ENCODE data around the gene SIM2.

Gene SIM2

GRCh38 chr21:36741506-36741905 lies 42.6 kb downstream of the SIM2 start:
- no peak for DNase-seq

GRCh38 chr21:36743008-36743407 lies 44.1 kb downstream of the SIM2 start:
- DNase-seq = no peak

GRCh38 chr21:36743446-36743845 lies 44.5 kb downstream of the SIM2 start:
- no peak for DNase-seq

GRCh38 chr21:36744190-36744559 lies 45.3 kb downstream of the SIM2 start:
- DNase-seq = no peak

- DNase-seq = no peak
Observed at GRCh38 chr21:36744560-36745231, 45.8 kb downstream of the SIM2 start.

GRCh38 chr21:36745459-36745858 lies 46.5 kb downstream of the SIM2 start:
- DNase-seq = no peak

- no peak for DNase-seq
Observed at GRCh38 chr21:36747041-36747814, 48.3 kb downstream of the SIM2 start.

GRCh38 chr21:36747815-36748383 lies 49.0 kb downstream of the SIM2 start:
- DNase-seq = no peak

- no peak for DNase-seq
Observed at GRCh38 chr21:36749935-36750575, 51.1 kb downstream of the SIM2 start.

GRCh38 chr21:36750576-36750959 lies 51.7 kb downstream of the SIM2 start:
- DNase-seq = no peak

- DNase-seq = no peak
Observed at GRCh38 chr21:36751383-36751782, 52.5 kb downstream of the SIM2 start.

- no peak for DNase-seq
Observed at GRCh38 chr21:36753556-36753955, 54.6 kb downstream of the SIM2 start.

- no peak for DNase-seq
Observed at GRCh38 chr21:36754241-36754898, 55.5 kb downstream of the SIM2 start.

- no peak for DNase-seq
Observed at GRCh38 chr21:36756527-36756926, 57.6 kb downstream of the SIM2 start.

- DNase-seq = no peak
Observed at GRCh38 chr21:36757196-36757595, 58.3 kb downstream of the SIM2 start.

GRCh38 chr21:36759348-36760083 lies 60.6 kb downstream of the SIM2 start:
- DNase-seq = no peak

GRCh38 chr21:36761685-36762084 lies 62.8 kb downstream of the SIM2 start:
- DNase-seq = no peak

- no peak for DNase-seq
Observed at GRCh38 chr21:36762642-36763041, 63.7 kb downstream of the SIM2 start.

GRCh38 chr21:36763305-36763704 lies 64.4 kb downstream of the SIM2 start:
- DNase-seq = no peak

- DNase-seq = no peak
Observed at GRCh38 chr21:36765229-36765628, 66.3 kb downstream of the SIM2 start.

GRCh38 chr21:36766511-36766910 lies 67.6 kb downstream of the SIM2 start:
- DNase-seq = no peak

- no peak for DNase-seq
Observed at GRCh38 chr21:36767096-36767495, 68.2 kb downstream of the SIM2 start.

- DNase-seq = no peak
Observed at GRCh38 chr21:36768496-36768895, 69.6 kb downstream of the SIM2 start.

Data from NCI-H1048 (cell line).